ENCODE data around the gene MRPL55.

DNA sequence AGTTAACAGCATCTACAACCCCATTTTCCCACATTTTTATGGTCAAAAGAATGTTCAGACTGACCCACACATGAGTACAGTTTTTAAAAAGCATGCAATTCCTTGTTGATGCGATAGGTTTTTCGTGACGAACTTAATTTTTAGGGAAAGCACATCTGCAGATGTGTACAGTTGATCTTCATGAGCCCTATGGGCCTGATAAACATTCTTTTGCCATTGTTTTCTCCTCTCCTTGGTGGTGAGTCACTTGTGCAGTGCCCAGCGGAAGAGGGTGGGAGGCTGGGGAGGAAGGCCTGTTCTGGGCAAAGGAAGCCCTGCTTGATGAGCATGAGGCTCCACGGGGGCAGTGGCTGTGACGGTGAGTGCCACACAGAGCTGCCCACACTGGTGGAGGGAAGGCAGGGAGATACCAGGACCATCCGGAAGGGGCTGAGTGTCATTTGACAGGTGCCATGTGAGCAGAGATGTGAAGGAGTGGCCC, 21.3 kb downstream of the MRPL55 start:
- TF ChIP-seq, protein P1, sequence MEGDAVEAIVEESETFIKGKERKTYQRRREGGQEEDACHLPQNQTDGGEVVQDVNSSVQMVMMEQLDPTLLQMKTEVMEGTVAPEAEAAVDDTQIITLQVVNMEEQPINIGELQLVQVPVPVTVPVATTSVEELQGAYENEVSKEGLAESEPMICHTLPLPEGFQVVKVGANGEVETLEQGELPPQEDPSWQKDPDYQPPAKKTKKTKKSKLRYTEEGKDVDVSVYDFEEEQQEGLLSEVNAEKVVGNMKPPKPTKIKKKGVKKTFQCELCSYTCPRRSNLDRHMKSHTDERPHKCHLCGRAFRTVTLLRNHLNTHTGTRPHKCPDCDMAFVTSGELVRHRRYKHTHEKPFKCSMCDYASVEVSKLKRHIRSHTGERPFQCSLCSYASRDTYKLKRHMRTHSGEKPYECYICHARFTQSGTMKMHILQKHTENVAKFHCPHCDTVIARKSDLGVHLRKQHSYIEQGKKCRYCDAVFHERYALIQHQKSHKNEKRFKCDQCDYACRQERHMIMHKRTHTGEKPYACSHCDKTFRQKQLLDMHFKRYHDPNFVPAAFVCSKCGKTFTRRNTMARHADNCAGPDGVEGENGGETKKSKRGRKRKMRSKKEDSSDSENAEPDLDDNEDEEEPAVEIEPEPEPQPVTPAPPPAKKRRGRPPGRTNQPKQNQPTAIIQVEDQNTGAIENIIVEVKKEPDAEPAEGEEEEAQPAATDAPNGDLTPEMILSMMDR (conservative IDR thresholded peaks at IDR 0.05; ENCODE audit: low read depth in 2 of 2): no peak
- no peak for TF ChIP-seq POLR2AphosphoS5 (IDR thresholded peaks at IDR 0.05; ENCODE audit: low read depth)
- no peak for TF ChIP-seq EZH2phosphoT487 (IDR thresholded peaks at IDR 0.05; ENCODE audit: unreplicated experiment)
- TF ChIP-seq EZH2 (IDR thresholded peaks at IDR 0.05; ENCODE audit: low read depth, unreplicated experiment): no peak
- TF ChIP-seq, protein P2, sequence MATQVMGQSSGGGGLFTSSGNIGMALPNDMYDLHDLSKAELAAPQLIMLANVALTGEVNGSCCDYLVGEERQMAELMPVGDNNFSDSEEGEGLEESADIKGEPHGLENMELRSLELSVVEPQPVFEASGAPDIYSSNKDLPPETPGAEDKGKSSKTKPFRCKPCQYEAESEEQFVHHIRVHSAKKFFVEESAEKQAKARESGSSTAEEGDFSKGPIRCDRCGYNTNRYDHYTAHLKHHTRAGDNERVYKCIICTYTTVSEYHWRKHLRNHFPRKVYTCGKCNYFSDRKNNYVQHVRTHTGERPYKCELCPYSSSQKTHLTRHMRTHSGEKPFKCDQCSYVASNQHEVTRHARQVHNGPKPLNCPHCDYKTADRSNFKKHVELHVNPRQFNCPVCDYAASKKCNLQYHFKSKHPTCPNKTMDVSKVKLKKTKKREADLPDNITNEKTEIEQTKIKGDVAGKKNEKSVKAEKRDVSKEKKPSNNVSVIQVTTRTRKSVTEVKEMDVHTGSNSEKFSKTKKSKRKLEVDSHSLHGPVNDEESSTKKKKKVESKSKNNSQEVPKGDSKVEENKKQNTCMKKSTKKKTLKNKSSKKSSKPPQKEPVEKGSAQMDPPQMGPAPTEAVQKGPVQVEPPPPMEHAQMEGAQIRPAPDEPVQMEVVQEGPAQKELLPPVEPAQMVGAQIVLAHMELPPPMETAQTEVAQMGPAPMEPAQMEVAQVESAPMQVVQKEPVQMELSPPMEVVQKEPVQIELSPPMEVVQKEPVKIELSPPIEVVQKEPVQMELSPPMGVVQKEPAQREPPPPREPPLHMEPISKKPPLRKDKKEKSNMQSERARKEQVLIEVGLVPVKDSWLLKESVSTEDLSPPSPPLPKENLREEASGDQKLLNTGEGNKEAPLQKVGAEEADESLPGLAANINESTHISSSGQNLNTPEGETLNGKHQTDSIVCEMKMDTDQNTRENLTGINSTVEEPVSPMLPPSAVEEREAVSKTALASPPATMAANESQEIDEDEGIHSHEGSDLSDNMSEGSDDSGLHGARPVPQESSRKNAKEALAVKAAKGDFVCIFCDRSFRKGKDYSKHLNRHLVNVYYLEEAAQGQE (IDR thresholded peaks at IDR 0.05; ENCODE audit: unreplicated experiment): no peak

Data from GM23338 (cell line).